ENCODE results near the gene CPVL.

CPVL gene

DNA sequence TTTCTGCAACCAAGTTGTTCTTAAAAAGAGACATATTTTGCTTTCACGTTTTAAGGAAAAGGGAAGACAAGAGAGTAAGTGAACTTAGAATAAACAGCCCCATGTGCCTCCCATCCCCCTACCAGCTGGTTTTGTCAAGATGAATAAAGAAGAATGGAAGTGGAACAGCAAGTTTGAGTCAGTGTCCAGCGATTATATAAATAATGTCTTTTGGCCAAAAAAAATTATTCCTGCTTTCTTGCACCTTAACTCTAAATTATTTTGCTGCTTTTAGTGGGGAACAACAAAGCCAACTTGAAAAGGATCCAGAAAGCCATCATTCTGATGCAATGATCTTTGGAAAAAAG is 105.8 kb downstream of the CPVL start:
- DNase-seq = no peak

DNA sequence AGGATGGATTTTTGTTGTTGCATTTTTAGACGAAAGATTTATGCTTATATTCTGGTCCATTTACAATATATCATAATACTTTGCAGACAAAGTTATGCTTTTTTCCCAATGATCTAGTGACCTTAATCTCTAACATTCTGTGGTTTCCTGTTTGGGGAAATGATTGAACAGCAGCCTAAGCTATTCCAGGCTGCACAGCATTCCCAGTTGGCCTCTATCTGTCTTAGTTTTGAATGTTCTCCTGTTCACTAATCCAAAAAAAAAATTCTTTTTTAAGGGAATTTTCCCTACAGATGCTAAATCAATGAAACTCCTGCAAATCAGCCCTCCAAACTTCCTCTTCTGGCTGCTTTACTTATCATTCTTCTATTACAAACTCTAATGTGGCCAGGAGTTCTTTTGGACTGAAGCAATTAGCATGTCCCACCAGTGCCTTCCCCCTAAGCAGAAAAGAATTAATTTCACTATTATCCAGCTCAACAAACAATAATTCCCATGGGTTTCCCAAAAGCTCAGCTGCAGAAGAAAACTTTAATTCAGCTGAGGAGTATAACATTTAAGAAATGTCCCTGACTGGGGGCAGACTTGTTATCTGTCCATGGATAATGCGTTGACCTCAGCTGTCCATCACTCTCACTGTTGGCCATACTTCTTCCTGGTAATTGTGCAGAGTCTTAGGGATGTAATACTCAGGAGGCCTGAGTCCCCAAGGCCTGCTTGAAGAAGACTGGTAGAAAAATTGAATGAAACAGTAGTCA is 106.3 kb downstream of the CPVL start:
- DNase-seq = no peak

DNA sequence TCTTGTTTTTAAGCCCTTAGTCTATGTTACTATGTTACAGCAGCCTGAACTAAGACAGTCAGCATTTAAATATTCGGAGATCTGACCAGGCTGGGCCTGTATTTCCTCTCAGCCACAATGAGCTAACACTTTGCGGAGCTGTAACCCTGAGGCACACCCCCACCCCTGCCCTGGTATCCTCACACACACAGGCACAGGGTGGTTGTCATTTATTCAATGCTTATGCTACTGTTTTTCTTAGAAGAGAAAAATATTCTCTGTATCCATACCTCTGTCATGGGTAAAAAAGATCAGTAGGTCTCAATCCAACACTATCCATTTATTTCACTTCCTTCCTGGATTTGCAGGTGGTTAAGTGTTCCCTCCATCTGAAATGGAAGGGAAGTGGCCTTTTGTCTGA is 107.9 kb downstream of the CPVL start:
- DNase-seq = no peak

DNA sequence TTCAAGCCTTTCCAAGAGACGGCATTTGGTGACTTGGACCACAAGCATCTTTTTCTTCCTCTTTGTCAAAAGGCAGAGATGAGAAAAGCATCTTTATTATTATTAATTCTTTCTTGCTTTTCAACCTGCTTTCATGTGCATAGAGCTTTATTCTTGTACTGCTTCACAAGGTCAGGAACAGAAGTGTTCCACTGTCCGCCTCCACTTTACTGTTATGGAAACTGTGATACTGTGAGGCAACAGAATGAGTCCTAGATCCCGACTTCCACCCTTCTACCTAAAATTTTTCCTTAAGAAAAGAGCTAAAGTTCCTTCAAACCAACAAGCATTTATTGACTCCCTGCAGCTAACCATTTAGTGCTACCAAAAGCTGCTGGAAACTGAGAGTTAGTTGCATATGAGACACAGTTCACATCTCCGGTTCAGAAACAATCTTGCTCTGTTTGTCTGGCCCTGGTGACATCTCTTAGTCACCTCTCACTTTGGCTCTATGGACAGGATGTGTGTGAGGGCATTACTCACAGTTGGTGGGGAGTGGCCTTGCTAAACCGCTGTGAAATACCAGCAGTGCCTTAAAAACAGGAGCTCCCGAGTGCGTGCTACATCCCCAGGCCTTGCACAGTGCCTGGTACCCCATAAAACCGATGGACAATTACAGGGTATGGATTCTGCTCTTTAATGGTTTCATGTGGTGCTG is 111.1 kb downstream of the CPVL start:
- no peak for DNase-seq

DNA sequence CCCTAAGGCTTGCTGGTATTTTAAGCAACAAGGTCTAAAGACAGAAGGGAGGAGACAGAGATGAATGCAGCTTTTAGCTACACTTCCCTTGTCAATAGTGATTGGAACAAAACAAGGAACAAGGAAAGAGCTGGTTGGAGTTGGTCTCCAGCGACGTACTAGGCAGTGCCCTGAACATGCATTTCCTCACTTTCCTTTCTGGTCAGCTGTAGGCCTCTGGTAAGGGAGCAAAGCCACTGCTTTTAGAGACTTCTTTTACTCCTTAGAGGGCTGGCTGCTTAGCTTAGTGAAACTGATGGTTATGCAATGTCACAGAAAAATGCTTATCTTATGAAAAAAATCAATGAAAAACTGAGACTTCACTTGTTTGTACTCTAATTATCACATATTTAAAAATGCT is 112.8 kb downstream of the CPVL start:
- DNase-seq = no peak

DNA sequence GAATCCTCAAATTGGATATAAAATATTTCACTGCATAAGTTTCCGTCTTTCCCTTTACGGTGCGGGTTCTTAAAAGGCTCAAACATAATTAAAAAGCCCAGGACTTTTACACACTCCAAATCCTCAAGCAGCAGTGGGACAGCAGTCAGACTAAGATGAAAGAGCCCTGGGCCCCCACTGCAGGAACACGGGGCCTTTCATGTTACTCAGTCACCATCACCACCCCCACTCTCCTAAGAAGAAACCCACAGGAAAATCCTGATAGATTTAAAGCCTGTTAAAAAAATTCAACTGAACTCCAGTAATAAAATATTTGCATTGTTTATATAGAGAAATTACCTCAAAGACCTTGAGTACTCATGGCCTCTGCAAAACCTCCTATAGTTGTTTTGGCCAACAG is 114.2 kb downstream of the CPVL start:
- DNase-seq = no peak

DNA sequence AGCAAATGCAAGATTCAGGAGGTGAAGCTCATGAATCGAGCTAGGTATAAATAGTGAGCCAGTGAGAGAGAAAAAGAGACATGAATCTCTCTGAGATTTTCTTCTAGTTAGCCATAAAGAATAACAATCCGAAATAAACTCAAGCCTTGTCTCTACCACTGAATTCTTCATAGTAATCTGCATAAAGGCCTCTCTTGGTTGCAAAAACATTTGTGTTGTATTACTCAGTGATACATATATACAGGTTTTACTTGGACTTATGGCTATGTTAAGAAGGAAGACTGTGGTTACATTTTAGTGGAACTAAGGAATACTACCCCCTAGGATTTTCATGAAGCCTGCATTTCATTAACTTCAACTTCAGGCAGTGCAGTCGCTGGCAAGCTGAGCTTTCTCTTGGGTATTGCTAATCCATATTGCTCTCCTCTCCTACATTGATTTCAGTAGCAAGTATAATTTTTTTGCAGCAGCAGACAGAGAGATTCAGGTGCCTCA is 115.5 kb downstream of the CPVL start:
- DNase-seq = no peak

DNA sequence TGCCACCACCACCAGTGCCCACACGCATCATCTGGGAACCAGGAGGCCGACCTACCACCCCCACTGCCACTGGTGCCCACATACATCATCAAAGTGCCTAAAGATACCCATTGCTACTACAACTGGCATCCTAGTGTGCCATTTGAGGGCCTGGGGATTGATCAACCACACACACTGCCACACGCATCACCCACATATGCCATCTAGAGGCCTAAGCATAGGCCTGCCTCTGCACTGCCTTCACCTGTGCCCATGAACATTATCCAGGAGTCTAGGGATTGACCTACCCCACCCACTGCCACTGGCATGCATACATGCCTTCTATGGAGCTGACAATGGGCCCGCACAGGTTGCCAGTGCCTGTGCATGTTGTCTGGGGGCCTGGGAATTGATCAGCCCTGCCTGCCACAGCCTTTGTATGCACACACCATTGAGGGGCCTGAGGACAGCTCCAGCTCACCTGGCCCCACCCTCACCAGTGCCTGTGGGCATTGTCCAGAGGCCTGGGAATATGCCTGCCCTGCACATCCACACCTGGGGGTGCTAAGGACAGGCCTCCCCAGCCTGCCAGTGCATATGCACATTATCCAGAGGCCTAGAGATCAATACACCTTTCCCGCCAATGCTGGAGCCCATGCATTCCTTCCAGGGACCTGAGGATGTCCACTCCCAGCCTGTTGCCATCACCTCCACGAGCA is 123.9 kb downstream of the CPVL start:
- no peak for DNase-seq

DNA sequence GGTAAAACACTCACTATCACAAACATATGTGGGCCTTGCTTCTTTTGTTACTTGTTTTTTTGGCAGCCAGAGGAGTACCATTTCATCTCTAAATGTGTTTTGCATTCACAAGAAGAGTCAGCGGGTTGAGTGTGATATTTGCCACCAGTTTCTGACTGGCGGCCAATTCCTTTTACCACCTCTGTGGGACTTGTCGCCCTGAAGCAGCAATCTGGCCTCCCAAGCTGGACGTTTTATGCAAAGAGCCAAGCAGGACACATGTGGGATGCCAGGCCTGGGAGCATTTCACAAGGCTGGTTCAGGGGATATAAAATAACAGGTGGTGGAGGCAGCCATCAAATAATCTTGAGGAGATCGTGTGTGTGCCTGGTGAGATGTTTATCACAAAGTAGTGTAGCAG is 126.4 kb downstream of the CPVL start:
- DNase-seq = no peak

DNA sequence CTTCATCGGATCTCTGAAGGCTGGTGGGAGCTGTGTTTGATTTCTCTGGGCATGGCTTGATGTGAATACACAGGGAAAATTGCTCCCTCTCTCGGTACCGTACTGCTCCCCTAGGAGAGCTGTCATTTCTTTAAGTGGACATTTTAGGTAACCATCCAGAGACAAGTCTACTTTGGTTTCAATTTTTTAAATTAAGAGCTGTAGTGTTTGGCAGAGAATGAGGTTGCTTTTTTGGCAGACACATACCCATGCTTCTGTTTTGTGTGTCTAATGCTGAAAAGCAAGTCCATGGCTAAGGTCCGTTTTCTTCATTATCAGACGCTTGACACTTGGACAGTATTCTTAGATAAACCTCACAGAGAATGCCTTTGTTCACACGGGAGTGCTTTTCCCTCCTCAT is 127.0 kb downstream of the CPVL start:
- DNase-seq = no peak

DNA sequence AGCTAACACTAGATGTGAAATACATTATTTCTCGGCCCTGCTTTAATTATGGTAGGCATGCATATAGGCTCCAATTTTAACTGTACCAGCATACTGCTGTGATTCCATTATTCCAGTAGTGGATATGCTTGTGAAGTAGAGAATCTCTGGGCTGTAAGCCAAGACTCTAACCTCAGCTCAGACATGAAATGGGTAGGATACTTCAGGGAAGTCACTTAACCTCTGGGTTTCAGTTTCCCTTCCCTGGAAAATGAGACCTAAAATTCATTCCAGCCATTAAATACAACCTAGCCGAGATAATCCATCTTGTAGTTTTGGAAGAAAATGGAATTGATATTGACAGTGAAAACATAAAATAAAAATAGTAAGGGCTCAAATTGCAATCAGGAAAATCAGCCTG is 128.6 kb downstream of the CPVL start:
- no peak for DNase-seq

DNA sequence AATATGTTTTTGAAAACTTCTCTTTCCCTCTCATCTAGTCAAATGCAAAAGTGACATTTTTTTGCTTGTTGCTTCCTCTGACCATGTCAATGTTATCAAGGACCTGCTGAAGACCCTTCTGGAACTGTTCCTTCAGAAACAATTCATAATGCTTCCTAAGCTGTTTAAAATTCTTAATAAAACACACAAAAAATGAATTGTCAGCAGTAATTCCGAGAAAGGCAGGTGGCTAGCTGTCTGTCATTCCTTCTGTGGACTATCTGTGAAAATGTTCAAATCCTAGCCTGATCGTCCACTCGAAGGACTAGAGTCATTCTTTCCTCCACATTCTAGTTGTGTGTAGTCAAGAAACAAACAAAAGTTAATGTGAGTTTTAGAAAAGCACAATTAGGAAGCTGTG is 131.6 kb downstream of the CPVL start:
- no peak for DNase-seq

DNA sequence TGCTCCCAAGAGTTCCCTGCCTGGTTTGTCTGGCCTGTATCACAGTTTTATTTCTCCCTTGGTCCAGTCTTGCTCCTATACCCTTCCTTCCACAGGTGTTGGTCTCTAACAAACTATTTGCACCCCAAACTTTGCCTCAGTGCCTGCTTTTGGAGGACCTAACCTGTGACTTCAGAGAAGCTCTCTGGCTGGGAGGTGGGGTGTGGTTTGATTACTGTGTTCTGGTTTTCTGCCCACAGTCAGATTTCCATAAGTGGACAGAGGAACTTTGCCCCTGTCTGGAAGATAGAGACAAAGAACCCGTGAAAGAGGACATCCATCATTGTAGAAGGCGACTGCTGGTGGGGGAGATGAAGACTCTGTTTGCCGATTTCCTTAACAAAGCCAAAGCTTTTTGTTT is 132.4 kb downstream of the CPVL start:
- no peak for DNase-seq

DNA sequence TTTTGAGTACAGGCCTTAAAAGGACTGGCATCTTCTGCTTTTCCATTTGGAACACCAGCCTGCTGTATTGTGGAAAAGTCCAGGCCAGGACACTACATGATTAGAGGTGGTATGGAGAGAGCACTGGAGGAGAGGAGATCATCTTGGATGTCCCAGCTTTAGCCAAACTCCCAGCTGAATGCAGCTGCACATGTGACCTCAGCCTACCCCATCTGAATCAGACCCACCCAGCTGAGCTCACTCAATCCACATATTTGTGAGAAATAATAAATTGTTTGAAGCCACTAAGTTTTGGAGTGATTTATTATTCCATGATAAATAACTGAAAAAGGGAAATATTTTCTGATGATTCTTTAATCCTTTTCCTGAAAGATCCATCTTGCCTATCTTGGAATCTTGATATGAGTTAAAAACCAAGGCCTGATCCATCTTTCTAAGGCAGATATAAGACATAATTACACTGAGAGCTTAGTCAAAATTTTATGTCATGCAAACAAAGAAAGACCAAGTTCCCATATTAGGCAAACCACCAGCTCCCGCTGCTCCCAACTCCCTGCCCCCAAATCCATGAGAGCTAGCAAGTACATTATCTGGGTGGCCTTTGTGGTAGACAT is 133.1 kb downstream of the CPVL start:
- DNase-seq = no peak

DNA sequence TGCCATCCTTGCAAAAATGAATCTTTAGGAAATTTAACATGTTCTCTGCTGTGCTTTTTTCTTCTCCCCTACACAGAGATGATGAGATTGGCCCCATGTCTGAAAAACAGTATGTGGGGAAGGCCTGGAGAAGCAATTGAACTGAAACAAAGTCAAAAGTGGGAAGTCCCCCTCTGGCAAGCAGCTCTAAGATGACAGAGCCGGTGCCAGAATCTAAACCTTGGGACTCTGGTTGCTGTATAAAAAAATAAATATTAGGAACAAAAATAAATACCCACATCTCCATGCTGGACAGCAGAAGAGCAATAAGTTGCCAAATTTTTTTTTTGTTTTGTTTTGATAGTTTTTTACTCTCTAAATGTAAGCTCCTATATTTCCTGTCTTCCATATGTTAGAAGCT is 136.4 kb downstream of the CPVL start:
- no peak for DNase-seq

DNA sequence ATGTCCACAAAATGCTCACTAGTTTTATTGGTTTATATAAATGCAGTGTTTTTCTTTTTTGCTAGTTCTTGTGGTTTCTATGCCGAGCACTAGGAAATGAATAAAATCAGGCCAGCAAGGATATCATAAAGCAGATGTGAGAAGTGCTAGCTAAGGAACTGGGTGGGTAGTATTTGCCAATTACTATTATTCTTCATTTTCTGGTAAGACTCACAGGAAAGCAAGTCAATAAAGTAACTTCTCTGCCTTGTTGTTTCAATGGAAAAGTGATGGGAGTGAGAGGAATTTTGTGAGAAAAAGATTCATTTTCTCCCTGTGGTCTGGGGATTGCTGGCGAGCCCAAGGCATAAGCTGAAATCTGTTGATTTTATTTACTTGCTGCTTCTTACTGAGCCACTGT is 137.7 kb downstream of the CPVL start:
- DNase-seq = no peak

DNA sequence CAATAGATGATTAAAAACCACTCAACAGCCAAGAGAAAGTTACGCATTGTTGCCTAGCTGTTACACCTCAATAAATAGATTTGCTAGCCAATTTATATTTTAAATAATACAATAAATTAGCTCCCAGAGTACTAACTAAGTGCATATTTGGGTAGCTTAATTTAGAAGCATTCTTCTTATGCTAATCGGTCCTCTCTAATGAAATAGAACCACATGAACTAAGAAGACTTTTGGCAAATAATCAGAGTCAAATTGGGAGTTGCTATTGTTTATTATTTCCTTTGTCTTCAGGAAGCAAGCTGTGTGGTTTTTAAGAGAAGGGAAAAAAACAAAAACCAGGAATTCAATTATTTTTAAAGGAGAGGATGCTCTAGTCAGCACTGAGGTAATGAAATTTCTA is 139.2 kb downstream of the CPVL start:
- no peak for DNase-seq

DNA sequence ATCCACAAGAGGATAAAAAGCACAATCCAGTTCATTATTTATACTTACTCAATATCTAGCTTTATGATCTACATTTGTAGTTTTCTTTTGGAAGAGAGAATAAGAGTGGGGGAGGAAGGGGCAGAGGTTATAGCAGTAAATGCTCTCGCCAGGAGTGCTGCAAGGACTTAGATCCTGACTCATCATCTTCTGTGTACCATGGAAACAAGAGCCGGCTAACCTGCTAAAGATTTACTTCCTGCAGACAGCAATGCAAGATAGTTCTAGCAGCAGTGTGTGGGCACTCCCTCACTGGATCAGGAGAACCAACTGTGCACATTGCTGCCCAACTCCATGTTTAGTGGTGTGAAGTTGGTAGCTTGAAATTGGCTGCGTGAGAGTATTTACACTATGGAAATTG is 140.5 kb downstream of the CPVL start:
- DNase-seq = no peak

DNA sequence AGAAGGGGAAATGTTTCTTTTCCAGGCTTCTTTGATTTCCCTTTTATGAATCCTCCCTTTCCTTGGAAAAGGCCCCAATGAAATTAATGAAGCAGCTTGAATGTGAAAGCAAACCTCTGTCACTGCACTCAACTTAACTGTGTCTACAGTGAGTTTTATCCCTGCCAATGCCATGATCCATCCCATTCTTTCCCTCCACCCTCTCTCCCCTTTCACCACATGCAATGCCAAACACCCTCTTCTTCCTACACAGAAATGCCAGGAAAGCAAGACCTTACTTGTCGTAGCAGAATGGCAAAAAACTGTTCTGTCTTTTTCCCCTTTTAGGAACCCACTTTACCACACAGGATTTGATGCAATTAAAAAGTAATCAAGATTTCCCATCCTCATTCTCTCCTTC is 140.9 kb downstream of the CPVL start:
- DNase-seq = no peak

DNA sequence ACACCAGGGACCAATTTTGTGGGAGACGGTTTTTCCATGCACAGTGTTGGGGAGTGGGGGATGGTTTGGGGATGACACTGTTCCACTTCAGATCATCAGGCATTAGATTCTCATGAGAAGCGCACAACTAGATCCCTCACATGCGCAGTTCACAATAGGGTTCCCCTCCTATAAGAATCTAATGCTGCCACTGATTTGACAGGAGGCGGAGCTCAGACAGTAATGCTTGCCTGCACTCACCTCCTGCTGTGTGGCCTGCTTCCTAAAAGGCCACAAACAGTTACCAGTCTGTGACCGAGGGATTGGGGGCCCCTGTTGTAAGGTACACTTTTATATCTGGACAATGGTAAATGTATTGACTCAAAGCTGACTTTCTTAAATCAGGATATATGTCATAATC is 142.6 kb downstream of the CPVL start:
- DNase-seq = no peak

DNA sequence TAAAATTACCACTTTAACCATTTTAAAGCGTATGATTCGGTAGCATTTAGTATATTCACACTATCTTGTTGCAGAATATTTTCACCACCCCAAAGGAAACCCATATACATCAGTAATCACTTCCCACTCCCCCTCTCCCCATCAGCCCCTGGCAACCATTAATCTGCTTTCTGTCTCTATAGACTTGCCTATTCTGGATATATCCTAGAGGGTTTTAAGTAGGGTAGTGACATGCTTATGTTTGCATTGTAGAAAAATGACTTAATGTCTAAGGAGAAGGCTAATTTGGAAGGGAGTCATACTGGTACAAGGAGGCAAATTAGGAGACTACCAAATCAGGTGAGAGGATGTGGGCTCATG is 145.6 kb downstream of the CPVL start:
- no peak for DNase-seq

DNA sequence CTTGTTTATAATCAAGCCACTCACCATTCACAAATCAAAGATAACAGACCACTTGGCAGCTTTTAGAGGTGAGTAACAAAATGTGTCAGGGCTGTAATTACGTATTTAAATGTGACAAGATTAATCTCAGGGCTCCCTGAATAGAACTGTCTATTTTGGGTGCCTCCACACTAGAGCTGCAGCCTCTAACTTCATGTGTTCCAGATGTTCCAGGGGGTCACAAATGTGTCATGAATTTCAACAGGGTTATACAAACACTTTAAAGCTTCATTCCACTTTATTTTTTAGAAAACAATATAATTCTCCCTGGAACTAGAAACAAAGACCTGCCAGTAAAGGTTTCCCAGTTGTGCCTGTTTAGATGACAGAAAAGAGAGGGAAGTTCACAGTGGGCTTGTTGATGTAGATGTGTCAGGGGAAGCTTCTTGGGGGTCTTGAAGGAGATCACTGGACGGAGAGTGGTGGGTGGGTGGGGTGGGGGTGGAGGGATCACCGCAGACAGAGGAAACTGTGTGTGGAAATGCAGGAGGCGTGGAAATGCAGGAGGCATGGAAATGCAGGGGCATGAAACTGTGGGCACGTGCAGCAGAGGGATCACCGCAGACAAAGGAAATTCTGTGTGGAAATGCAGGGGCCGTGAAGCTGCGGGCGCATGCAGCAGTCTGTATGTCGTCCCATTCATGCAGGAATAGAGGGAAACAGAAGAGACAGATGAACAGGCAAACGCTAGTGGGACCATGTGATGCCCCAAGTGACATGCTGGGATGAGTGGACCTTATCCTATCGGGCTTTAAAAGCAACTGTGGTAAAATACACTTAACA is 146.2 kb downstream of the CPVL start:
- DNase-seq = no peak

DNA sequence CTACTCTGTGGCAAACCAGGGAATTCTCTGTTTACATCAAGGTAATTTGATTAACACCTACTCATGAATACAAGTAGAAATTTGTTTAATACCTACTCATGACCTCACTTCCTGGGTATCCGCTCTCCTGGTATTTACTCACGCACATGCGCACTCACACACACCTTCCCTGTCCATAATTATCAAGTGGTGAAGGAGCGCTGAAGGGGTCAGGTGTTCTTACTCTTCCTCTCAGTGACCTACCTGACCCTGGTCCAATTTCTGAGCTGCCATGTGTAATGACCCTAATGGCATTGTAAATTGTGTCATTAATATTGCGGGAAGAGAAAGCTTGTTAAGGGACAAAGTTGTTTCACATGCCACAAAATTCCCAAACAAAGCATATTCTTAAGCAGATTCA is 146.9 kb downstream of the CPVL start:
- DNase-seq = no peak
